ENCODE data around the gene AP2A1.

AP2A1 gene

DNA sequence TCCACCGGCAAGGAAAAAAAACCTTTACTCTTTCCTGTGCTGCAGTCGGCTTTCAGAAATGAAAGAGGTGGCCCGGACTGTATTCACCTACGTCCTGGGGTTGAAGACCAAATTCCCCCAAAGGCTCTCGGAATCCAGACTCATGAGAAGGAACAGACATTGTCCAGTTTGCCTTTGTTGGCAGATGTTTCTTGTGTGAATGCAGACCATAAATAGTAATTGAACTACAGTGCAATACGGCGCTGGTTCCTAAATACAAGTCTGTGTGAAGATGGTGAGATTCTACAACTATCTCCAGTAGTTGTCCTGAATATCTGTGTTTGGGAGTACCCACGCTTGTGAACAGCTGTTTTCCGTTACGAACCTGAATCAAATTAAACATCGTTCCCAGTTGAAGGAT lies 72.9 kb downstream of the AP2A1 start:
- TF ChIP-seq SIN3A (IDR thresholded peaks at IDR 0.05; ENCODE audit: borderline replicate concordance, insufficient read depth, low read length) (no peak), POLR2AphosphoS5 (IDR thresholded peaks at IDR 0.05; ENCODE audit: low read depth, low read length) (no peak), TAF1 (IDR thresholded peaks at IDR 0.05; ENCODE audit: borderline replicate concordance, insufficient read depth, low read length) (no peak), FOXP2 (optimal IDR thresholded peaks at IDR 0.05; ENCODE audit: borderline replicate concordance, extremely low read depth, extremely low read length, insufficient read depth) (no peak)
- TF ChIP-seq, protein P1, sequence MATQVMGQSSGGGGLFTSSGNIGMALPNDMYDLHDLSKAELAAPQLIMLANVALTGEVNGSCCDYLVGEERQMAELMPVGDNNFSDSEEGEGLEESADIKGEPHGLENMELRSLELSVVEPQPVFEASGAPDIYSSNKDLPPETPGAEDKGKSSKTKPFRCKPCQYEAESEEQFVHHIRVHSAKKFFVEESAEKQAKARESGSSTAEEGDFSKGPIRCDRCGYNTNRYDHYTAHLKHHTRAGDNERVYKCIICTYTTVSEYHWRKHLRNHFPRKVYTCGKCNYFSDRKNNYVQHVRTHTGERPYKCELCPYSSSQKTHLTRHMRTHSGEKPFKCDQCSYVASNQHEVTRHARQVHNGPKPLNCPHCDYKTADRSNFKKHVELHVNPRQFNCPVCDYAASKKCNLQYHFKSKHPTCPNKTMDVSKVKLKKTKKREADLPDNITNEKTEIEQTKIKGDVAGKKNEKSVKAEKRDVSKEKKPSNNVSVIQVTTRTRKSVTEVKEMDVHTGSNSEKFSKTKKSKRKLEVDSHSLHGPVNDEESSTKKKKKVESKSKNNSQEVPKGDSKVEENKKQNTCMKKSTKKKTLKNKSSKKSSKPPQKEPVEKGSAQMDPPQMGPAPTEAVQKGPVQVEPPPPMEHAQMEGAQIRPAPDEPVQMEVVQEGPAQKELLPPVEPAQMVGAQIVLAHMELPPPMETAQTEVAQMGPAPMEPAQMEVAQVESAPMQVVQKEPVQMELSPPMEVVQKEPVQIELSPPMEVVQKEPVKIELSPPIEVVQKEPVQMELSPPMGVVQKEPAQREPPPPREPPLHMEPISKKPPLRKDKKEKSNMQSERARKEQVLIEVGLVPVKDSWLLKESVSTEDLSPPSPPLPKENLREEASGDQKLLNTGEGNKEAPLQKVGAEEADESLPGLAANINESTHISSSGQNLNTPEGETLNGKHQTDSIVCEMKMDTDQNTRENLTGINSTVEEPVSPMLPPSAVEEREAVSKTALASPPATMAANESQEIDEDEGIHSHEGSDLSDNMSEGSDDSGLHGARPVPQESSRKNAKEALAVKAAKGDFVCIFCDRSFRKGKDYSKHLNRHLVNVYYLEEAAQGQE (IDR thresholded peaks at IDR 0.05; ENCODE audit: insufficient read depth in 1 of 2, low read depth in 2 of 2, low read length in 2 of 2): no peak

DNA sequence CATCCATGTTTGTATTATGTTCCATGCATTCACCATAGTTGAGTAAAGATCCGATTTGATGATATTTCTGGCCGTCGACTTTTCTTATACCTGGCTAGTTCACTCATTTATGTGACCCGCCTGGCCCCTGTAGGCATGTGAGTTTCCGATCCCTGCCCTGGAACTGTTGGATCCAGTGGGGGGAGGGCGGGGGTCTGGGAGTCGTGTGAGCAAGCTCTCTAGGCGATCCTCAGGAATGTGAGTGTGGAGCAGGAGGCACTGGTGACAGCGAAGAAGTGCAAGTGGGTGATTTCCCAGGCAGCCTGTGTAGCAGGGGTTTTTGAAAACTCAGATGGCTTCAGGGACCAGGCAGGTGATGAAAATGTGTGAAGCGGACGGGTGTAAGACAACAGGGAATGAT lies 73.5 kb downstream of the AP2A1 start:
- TF ChIP-seq FOXP2 (optimal IDR thresholded peaks at IDR 0.05; ENCODE audit: borderline replicate concordance, extremely low read depth, extremely low read length, insufficient read depth): no peak
- no peak for TF ChIP-seq TAF1 (IDR thresholded peaks at IDR 0.05; ENCODE audit: borderline replicate concordance, insufficient read depth, low read length)
- no peak for TF ChIP-seq SIN3A (IDR thresholded peaks at IDR 0.05; ENCODE audit: borderline replicate concordance, insufficient read depth, low read length)
- TF ChIP-seq, protein P1 (IDR thresholded peaks at IDR 0.05; ENCODE audit: insufficient read depth in 1 of 2, low read depth in 2 of 2, low read length in 2 of 2): no peak
- TF ChIP-seq POLR2AphosphoS5 (IDR thresholded peaks at IDR 0.05; ENCODE audit: low read depth, low read length): no peak

DNA sequence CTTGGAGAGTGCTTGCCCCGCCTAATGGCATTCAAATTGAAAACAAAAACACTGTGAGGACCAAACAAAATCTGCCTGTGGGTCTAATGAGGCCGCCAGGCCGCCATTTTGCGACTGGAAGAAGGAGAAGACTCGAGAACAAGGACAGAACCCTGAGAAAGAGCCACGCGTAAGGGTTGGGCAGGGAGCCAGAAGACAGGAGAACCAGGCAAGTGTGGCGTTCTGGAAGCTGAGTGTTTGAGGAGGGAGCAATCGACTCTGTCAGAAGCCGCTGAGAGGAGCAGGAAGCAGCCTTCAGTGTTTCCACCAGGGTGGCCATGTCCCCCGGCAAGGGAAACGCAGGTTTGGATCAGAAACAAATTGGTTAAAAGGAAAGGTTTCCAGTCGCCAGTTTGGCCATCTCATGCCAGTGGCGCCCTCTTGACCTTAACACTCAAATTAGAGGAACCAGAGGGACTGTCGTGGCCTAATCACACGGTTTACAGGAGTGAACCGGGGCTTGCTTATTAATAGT lies 74.0 kb downstream of the AP2A1 start:
- no peak for TF ChIP-seq TAF1 (IDR thresholded peaks at IDR 0.05; ENCODE audit: borderline replicate concordance, insufficient read depth, low read length)
- TF ChIP-seq, protein P1 (IDR thresholded peaks at IDR 0.05; ENCODE audit: insufficient read depth in 1 of 2, low read depth in 2 of 2, low read length in 2 of 2): no peak
- TF ChIP-seq FOXP2 (optimal IDR thresholded peaks at IDR 0.05; ENCODE audit: borderline replicate concordance, extremely low read depth, extremely low read length, insufficient read depth): no peak
- TF ChIP-seq POLR2AphosphoS5 (IDR thresholded peaks at IDR 0.05; ENCODE audit: low read depth, low read length): no peak
- no peak for TF ChIP-seq SIN3A (IDR thresholded peaks at IDR 0.05; ENCODE audit: borderline replicate concordance, insufficient read depth, low read length)

DNA sequence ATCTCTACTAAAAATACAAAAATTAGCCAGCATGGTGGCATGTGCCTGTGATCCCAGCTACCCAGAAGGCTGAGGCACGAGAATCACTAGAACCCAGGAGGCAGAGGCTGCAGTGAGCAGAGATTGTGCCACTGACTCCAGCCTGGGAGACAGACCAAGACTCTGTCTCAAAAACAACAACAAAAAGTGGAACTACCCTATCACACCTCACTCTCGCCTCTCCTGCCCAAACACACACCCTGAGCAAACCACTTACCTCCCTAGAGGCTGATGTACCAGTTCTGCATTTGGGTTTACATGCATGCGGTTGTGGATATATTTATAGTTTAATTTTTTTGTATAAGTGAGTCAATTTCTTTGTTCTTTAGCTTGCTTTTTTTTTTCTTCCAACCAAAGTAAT lies 76.5 kb downstream of the AP2A1 start:
- TF ChIP-seq TAF1 (IDR thresholded peaks at IDR 0.05; ENCODE audit: borderline replicate concordance, insufficient read depth, low read length) (no peak), POLR2AphosphoS5 (IDR thresholded peaks at IDR 0.05; ENCODE audit: low read depth, low read length) (no peak), FOXP2 (optimal IDR thresholded peaks at IDR 0.05; ENCODE audit: borderline replicate concordance, extremely low read depth, extremely low read length, insufficient read depth) (no peak), SIN3A (IDR thresholded peaks at IDR 0.05; ENCODE audit: borderline replicate concordance, insufficient read depth, low read length) (no peak)
- TF ChIP-seq, protein P1 (IDR thresholded peaks at IDR 0.05; ENCODE audit: insufficient read depth in 1 of 2, low read depth in 2 of 2, low read length in 2 of 2): no peak

Measured in PFSK-1 (cell line).